OCI-LY3 (cell line): Measurements from ENCODE around the gene LRRN2.
"Not testable (repeated sequence)": the region's sequence is repeated elsewhere in the genome, so short reads cannot be mapped to it uniquely, and the experiment has no call there.

Experiments
- EZH2phosphoT487 ChIP-seq: fragments of 200-600 bp; shearing (Covaris generic); IDR thresholded peaks from 2 replicates; pipeline ENCODE4 v1.6.1; 2018; ENCODE audit warnings: antibody characterized with exemption, mixed run types, low read depth
- TF ChIP-seq, protein P1 (sequence below): fragments of 200-600, 300-600 bp; sonication (generic); IDR thresholded peaks from 2 replicates; pipeline ENCODE4 v1.5.1; 2014; ENCODE audit warnings: antibody characterized with exemption, low read length, low read depth

DNA sequence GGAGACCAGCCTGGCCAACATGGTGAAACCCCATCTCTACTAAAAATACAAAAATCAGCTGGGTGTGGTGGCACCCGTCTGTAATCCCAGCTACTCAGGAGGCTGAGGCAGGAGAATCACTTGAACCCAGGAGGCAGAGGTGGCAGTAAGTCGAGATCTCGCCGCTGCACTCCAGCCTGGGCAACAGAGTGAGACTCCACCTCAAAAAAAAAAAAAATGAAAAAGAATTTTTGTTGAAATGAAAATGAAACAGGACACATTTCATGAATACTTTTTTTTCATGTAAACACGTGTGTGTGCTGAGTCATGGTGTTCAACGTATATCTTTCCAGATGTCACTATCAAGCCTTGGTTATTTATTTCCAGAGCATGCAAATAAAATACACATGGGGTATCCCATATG, 5.8 kb upstream of the LRRN2 start:
- TF ChIP-seq, protein P1, sequence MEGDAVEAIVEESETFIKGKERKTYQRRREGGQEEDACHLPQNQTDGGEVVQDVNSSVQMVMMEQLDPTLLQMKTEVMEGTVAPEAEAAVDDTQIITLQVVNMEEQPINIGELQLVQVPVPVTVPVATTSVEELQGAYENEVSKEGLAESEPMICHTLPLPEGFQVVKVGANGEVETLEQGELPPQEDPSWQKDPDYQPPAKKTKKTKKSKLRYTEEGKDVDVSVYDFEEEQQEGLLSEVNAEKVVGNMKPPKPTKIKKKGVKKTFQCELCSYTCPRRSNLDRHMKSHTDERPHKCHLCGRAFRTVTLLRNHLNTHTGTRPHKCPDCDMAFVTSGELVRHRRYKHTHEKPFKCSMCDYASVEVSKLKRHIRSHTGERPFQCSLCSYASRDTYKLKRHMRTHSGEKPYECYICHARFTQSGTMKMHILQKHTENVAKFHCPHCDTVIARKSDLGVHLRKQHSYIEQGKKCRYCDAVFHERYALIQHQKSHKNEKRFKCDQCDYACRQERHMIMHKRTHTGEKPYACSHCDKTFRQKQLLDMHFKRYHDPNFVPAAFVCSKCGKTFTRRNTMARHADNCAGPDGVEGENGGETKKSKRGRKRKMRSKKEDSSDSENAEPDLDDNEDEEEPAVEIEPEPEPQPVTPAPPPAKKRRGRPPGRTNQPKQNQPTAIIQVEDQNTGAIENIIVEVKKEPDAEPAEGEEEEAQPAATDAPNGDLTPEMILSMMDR: not testable (repeated sequence)
- TF ChIP-seq EZH2phosphoT487: not testable (repeated sequence)
